ENCODE data around the gene CCDC91.

The CCDC91 gene

DNA sequence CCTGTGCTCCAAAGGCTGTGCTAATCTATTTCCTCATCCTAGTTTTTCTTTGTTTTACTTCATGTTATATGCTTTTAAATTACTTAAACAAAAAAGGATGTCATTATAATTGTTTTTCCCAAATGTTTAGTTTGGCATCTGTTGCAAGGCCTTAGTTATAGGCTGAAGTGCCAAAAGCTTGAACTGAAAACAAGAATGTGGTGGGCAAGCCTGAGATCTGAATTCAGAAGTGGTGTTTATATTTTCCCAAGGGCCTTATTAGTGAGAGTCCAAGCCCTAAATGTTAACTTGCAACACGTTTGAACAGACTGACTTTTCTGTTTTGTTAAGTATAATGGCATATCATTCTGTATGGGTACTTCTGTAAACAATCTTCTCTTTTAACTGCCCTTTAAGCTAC, 326.8 kb downstream of the CCDC91 start:
- TF ChIP-seq, protein P1, sequence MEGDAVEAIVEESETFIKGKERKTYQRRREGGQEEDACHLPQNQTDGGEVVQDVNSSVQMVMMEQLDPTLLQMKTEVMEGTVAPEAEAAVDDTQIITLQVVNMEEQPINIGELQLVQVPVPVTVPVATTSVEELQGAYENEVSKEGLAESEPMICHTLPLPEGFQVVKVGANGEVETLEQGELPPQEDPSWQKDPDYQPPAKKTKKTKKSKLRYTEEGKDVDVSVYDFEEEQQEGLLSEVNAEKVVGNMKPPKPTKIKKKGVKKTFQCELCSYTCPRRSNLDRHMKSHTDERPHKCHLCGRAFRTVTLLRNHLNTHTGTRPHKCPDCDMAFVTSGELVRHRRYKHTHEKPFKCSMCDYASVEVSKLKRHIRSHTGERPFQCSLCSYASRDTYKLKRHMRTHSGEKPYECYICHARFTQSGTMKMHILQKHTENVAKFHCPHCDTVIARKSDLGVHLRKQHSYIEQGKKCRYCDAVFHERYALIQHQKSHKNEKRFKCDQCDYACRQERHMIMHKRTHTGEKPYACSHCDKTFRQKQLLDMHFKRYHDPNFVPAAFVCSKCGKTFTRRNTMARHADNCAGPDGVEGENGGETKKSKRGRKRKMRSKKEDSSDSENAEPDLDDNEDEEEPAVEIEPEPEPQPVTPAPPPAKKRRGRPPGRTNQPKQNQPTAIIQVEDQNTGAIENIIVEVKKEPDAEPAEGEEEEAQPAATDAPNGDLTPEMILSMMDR (IDR thresholded peaks at IDR 0.05; ENCODE audit: insufficient read depth, low read length, poor library complexity, severe bottlenecking): no peak
- DNase-seq (ENCODE audit: extremely low read depth, insufficient read length): no peak
- H3K27me3 ChIP-seq (replicated peaks; ENCODE audit: control insufficient read depth, insufficient read depth, low read length): no peaks in the 10 kb centered on the region
- no peak overlapping the region for H3K4me3 ChIP-seq (replicated peaks; ENCODE audit: low read depth, low read length)
- no peaks in the 10 kb centered on the region for H3K36me3 ChIP-seq (ENCODE audit: control insufficient read depth, insufficient read depth, low read length)

GRCh38 chr12:28527631-28528249, 337.5 kb downstream of the CCDC91 start:
- no peak overlapping the region for H3K4me3 ChIP-seq (replicated peaks; ENCODE audit: low read depth, low read length)
- H3K27me3 ChIP-seq (replicated peaks; ENCODE audit: control insufficient read depth, insufficient read depth, low read length): no peaks in the 10 kb centered on the region
- TF ChIP-seq, protein P1 (IDR thresholded peaks at IDR 0.05; ENCODE audit: insufficient read depth, low read length, poor library complexity, severe bottlenecking): no peak
- no peak for DNase-seq (ENCODE audit: extremely low read depth, insufficient read length)
- H3K36me3 ChIP-seq (ENCODE audit: control insufficient read depth, insufficient read depth, low read length): no peaks in the 10 kb centered on the region

DNA sequence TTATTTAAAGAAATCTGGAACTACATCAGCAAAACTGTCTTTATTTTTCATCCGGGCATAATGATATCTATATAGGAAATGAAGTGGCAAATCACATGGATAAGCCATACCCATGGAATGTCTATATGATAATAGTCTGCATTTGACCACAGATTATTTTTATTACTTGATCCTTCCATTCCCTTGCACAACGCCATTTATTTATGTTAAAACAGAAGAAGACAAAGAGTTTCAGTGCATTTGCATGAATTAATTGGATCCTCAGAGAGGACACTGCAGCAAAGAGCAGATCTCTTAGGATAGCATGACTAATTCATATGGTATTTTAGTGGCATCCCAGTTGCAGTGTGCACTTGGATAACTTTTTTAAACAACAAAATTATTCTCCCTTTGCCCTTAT, 345.0 kb downstream of the CCDC91 start:
- DNase-seq (ENCODE audit: extremely low read depth, insufficient read length): no peak
- H3K27me3 ChIP-seq (replicated peaks; ENCODE audit: control insufficient read depth, insufficient read depth, low read length): no peaks in the 10 kb centered on the region
- TF ChIP-seq, protein P1 (IDR thresholded peaks at IDR 0.05; ENCODE audit: insufficient read depth, low read length, poor library complexity, severe bottlenecking): no peak
- no peak overlapping the region for H3K4me3 ChIP-seq (replicated peaks; ENCODE audit: low read depth, low read length)
- no peaks in the 10 kb centered on the region for H3K36me3 ChIP-seq (ENCODE audit: control insufficient read depth, insufficient read depth, low read length)

- TF ChIP-seq, protein P1 (IDR thresholded peaks at IDR 0.05; ENCODE audit: insufficient read depth, low read length, poor library complexity, severe bottlenecking): no peak
- H3K36me3 ChIP-seq (ENCODE audit: control insufficient read depth, insufficient read depth, low read length): no peaks in the 10 kb centered on the region
- H3K4me3 ChIP-seq (replicated peaks; ENCODE audit: low read depth, low read length): no peak overlapping the region
- H3K27me3 ChIP-seq (replicated peaks; ENCODE audit: control insufficient read depth, insufficient read depth, low read length): no peaks in the 10 kb centered on the region
- no peak for DNase-seq (ENCODE audit: extremely low read depth, insufficient read length)
Measured at GRCh38 chr12:28536088-28536487, 345.8 kb downstream of the CCDC91 start.

DNA sequence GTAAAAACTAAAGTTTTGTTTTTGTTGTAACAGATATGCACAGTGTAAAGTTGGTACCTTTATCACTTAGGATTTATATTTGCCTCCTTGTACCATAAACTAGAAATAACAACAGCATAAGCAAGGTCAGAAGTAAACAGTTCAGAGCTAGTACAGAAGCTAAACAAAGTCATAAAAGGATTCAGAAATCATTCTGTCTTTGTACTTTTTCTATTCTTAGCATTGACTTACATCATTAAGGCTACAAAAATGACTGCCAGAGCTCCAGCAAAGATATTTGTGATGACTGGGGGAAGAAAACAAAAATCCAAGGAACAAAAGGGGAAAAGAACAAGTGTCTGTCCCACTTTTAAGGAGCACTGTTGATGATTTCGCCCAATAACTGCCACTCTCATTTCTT, 347.2 kb downstream of the CCDC91 start:
- Histone ChIP-seq H3K36me3 (ENCODE audit: control insufficient read depth, insufficient read depth, low read length) (no peaks in the 10 kb centered on the region), H3K27me3 (replicated peaks; ENCODE audit: control insufficient read depth, insufficient read depth, low read length) (no peaks in the 10 kb centered on the region), H3K4me3 (replicated peaks; ENCODE audit: low read depth, low read length) (no peak overlapping the region)
- no peak for DNase-seq (ENCODE audit: extremely low read depth, insufficient read length)
- TF ChIP-seq, protein P1 (IDR thresholded peaks at IDR 0.05; ENCODE audit: insufficient read depth, low read length, poor library complexity, severe bottlenecking): no peak

Data from GM06990 (cell line).